Stimulated activated CD8-positive, alpha-beta memory T cell treated with anti-CD3 and anti-CD28 coated beads, Interleukin-2, amount 100 ng/mL, for 1 hour (primary cell): ENCODE measurements around the gene CYBB.
A peak's percentile ranks its signal among the peaks of the same experiment; 100 is the strongest.

Experiments used
- DNase-seq, 2 donors: peaks; one replicate each; pipeline ENCODE4 v3.0.0-alpha.2; 2020; ENCODE audit warnings: low read depth in 2 of 2

Gene CYBB

DNA sequence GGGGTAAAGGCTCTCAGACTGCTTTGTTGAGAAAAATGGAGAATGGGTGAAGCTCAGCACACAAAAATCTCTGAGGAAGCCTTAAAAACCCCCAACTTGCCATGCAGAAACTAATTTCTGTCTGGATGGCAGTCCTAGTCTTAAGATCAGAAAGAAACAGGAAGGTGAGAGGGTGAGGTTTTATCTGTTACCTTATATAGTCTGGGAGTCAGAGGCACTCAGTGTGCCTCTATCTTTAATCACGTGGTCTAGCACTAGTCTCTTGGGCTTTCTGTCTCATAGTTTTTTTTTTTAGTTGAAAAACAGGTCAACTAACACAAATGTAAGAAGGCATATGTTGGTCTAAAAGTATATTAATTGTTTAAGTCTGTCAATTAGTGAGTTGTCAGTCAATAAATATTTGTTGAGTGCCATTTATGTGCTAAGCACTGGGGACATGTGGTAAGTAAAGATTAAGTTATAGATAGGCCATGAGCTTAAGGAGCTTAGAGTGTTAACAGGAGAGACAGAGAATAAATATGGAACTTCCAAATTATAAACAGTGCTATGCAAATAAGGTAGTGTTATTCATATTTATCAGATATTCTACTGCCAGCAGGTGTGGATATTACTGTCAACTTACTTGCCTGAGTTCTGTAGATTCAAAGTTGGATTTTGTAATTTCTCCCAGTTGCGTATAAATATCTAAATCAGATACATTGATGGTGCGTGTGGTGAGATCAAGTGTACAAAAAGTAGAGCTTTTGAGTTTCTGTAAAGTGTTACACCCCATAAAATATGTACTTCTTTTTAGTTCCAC is 7.0 kb downstream of the CYBB start:
- no peak for DNase-seq

DNA sequence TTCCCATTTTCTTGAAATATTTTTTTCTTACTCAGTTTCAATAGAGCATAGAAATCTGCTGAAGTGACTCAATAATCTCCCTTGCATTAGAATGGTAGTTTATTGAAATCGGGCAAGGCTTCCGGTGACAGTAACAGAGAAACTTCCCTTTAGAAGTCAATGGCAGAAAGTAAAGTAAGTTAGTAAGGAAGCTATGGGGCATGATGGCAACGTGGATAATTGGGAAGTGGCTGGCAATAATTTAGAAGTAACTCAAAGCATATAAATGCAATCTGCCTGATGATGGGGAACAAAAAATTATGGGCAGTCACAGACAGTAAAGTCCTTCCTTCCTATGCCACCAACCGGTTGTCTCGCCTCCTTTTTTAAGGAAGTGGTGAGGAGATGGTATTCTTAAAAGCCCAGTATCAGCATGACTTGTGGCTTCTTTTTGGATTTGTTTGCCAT is 7.6 kb downstream of the CYBB start:
- DNase-seq: no peak

DNA sequence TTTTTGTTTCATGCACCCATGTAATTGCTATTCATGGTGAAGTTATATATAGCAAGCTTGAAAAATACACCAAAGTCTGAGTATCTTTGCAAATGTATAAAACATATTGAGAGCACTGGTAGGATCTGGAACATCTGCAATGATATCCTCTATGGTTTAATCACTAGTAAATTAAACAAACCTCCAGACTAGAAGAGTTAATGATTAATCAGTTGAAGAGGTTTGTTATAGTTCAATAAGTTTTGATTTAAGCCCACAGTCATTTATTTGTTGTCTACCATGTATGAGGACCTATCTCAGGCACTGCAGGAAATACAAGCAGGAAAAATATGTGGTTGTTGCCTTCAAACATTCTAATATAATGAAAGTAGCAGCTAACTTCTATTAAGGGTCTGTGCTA is 16.5 kb downstream of the CYBB start:
- no peak for DNase-seq

DNA sequence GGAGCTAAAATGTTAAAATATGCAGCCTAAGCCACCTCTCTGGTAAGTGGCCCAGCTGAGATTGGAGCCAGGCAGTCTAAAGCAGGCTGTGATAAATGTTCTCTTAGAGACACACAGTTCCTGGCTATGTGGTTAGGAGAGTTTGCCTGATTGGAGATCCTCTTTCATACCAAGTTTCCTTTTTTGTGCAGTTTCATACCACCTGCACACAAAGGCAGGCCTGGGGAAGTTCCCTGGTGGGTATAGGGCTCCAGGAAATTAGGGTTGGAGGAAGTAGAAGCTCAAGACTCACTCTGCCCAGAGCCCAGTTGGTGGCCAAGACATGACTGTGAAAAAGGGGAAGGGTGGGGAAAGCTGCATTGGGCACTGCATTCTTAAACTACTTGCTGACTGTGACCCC is 16.9 kb downstream of the CYBB start:
- DNase-seq: no peak

DNA sequence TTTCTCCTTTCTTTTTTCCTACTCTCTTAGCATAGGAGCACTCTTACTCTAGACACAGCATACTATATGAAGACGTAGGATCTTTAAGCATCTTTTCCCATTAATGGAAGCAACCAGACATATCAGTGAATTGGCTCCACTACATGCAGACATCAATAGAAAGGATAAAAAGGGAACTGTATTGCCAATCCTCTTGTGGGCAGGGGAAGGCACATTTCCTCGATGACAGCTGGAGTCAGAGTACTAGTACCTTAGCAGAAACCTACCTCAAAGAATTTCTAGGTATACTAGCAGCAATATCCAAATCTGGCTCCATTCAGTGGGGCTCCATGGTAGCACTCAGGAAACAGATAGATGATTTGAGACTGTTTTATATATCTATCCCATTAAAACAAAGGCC is 20.1 kb downstream of the CYBB start:
- DNase-seq: no peak

DNA sequence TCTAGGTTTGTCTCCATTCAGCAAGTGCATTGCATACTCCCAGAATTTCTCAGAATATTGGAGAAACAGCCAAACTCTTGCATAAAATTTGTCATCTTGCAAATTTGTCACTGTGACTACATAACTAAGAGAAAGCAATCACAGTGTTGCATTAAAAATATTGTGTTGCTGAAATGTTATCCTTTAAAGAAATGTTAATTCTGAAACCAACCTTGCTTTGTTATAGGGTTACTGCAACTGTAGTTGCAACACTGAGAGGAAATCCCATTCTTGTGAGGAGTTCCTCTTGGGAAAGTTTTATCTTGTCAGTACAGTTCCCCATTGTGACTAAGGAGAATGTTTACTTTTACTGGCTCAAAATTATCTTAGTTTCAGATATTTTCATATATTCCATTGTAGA is 20.9 kb downstream of the CYBB start:
- DNase-seq: no peak

DNA sequence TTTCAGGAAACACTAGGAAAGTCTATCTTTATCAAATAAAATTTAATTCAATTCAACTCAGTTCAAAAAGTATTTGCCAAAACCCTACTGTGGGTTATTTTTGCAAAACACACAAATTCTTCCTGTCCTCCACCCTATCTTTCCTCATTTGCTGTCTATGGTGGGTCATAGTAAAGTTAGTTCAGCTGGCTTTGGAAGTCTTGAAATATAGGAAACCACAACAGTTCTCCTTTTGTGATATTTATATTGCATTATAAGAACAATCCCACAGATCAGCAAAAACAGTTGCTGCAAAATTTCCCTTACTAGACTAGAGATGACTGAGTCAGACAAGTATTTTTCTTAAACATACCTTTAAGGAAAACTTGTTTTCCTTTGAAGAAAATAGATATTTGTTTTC is 22.2 kb downstream of the CYBB start:
- no peak for DNase-seq

DNA sequence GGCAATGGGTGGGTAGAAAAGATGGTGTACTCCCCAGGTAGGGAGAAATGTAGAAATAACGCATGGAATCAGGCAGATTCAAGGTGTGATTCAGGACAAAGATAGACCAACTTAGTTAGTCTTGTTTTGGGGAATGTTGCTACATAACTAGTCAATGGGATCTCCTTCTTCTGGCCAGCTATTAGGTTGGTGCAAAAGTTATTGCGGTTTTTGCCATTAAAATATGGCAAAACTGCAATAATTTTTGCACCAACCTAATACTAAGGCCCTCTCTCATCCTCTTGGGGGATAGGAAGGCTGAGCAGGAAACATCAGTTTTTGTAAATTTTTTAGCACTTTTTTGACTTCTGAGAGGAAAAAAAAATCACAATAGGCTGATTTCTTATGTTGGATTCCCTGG is 23.2 kb downstream of the CYBB start:
- no peak for DNase-seq

DNA sequence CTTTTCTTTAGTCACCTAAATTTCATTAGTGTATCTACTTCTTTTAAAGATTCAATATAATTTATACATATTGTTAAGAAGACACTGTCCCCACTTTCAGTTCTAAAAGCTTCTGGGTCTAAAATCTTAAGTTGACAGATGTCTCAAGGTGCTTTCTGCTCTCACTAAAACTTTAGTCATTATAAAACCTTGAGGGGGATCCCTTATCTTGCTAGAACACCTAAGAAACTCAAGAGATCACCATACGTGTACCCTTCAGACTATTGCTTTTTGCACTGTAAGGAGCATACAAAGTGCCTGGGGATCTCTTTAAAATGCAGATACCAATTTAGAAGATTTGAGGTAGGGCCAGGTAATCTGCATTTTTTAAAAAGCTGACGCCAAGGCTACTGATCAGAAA is 30.1 kb downstream of the CYBB start:
- no peak for DNase-seq

DNA sequence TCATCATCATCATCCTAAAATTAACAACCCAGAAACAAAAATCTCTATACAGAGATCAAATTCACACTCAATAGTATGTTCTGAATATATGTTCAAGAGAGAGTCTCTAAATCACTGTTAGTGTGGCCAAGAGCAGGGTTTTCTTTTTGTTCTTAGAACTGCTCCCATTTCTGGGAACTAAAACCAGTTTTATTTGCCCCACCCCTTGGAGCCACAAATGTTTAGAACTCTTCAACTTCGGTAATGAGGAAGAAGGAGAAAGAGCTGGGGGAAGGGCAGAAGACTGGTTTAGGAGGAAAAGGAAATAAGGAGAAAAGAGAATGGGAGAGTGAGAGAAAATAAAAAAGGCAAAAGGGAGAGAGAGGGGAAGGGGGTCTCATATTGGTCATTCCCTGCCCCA is 32.3 kb downstream of the CYBB start:
- DNase-seq: no peak

DNA sequence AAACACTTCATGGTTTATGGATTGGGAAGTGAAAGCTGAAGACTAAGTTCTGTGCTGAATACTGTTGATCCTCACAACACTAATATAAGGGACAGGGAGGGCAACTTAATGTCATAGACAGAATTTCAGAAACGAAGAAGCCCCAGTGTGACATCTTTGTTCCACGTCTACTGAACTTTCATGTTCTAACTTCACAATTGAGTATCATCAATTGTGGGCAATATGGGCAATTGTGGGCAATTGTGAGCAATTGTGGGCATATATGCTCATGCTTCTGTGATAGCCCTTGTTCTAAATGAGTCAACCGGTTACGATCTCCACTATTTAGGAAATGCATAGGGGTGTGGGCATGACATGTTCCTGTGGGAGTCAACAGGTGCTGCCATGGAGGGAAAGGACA is 33.7 kb downstream of the CYBB start:
- DNase-seq: no peak

DNA sequence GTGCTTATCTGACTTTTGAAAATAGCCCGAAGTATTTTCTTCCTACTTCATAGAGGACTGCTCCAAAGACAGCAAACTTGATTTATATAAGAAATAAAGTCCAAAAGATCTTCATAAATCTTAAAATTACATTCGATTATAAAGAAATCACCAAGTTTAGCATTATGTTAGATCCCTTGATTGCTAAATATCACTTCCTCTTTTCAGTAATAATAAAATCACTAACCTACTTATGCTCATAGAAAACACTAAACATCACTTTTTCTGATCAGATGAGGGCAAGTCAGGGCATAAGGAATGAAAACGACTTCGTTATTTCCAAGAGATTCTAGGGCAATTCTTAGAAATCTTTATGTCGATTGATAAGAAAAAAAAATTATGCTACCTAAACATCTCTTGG is 35.5 kb downstream of the CYBB start:
- DNase-seq: no peak

DNA sequence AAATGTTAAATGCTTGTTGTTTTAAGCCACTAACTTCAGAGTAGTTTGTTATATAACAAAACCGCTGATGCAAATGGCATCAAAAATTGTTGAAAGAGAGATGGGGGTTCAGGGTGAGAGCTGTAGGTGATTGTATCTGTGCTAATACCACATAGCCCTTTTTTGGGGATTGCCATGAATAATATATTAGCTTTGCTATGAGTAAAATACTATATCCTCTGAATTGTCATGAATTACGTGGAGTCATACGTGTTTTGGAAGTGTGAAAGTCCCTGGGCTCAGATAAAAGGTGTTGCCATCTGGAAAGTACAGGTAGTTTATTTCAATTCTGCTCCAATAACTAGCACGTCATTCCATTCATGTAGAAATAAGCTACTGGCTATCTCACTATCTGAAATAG is 36.9 kb downstream of the CYBB start:
- DNase-seq: no peak

DNA sequence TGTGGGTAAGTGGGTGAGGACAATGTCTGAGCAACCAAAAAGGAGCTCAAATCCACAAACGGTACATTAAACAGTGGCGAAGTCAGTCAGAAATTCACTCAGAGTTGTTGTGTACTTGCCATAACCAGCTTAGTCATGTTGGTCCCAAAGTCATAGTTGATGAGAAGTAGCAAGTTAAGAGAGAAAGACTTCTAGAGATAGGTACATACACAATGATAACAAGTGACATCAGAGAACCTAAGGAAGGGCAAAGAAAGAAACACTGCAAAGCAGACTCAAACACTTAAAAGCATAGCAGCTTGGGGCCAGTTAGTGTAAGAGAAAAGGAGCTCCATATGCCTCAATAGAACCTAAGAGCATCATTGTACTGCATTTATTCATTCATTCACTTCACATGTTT is 37.3 kb downstream of the CYBB start:
- DNase-seq: no peak

DNA sequence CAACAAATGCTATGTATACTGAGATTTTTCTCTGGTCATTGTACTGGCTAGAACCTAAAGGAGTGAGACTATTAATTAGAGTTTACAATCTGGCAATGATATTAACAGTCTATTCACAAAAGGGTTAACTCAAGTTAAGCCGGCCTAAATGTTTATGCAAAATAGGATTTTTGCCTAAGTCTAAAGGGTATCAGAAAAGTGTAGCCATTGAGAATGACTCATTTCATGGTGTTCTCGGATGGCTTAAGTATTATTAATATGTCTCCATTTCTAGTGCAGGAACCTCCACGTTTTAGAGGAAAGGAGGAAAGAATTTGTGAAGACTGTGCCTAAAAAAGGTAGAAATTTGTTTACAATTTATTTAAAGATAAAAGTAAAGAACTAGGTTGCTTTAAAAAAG is 37.7 kb downstream of the CYBB start:
- no peak for DNase-seq

DNA sequence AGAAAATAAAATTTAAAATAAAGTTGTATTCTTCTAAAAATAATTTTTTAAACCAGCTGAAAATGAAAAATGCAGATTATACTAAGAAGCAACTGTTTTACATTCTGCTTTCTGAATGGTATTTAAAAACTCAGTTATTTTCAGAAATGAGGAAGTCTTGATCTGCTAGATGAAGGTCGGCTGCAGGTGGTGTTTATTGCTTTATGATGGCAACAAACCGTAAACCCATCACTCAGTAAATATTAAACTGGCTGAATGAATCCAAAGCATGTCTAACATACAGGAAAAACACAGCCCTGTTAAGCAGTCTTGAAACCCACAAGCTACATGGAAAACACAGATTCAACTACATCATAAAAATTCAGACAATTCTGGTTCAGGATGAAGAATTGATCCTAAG is 38.2 kb downstream of the CYBB start:
- DNase-seq: no peak

DNA sequence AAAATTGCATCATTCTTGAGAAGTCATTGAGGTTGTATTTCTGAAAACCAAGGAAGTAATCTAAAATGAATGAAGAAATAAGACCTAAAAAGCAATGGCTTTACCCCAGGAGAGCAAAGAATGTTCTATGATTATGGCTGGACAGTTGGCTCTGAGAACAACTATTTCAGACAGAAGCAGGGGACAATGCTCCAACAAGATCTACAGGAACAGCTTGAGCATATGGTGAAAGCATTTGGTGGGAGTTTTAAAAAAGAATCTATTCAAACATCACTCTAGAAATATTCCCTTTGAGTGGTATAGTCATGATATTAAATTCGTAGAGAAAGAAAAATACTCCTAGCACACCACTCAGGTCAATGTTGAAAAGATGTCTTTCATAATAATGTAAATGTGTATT is 40.8 kb downstream of the CYBB start:
- DNase-seq: no peak

DNA sequence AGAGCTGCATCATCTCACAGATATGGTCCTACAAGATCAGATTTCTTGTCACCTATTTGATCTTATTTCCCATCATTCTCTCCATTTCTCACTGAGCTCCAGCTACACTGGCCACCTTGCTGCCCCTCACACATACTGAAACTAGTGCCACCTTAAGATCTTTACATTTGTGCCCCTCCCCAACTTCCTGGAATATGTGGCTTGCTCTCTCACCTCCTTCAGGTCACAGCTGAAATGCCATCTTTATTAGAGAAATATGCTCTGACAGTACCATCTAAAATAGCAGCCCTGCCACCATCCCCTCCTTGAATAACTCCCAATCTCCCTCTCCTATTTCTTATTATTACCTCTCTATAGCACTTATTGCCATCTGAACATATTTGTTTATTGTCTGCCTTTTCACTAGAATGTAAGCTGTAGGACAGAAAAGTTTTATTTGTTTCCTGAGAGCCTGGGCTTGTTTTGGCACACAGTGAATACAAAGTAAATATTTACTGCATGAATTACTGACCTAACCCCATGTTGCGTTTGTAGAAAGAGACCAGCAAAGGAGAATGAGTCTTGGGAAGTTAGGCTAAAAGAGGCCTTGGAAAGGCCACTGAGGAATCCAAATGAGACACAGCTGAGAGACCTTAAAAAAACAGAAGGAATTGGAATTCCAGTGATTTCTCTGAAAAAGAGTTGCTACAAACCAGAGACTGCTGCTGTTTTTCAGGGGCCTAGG is 44.8 kb downstream of the CYBB start:
- DNase-seq: no peak

DNA sequence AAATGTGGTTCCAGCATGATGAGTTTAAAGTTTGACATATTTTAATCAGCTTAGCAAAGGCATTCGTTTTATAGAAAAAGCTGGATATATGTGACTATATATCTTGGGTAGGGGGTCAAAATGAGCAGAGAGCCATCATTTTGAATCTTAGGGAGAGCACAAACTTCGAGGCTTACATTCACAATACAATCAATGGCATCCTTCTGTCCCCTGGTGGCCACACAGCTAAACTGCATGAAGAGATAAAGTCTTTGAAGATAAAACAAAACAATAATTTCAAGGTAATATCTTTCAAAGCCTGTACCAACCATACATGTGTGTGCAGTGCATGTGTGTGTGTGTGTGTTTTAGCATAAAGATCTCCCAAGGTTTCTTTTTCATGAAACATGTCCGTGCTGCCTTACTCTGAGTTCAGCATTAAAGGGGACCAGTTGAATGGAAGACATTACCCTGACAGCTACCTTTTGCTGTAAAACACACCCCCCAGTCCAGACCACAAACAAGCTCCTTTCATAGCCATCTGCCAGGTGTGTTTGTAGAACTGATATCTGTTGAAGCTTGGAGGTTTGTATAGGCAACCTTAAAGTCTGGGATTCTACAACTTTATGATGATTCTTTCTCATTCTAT is 45.5 kb downstream of the CYBB start:
- DNase-seq: peak in 1 of 2 donors; percentile 22

DNA sequence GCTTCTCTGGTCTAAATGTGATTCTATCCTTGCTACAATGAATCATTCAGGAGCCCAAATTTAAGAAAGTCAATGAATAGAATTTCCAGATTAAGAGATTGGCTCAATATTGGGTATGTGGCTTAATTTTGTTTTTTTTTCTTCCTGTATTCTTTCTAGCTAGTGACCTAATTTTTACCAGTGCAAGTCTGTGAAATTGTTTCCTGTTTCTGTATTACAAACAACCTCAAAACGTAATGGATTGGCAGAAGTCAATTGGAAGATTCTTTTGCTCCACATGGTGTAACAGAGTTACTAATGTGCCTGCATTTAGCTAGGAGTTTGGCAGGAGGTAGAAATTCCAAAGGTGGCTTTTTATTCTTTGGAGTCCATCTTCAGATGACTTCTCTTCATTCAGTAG is 49.9 kb downstream of the CYBB start:
- no peak for DNase-seq

DNA sequence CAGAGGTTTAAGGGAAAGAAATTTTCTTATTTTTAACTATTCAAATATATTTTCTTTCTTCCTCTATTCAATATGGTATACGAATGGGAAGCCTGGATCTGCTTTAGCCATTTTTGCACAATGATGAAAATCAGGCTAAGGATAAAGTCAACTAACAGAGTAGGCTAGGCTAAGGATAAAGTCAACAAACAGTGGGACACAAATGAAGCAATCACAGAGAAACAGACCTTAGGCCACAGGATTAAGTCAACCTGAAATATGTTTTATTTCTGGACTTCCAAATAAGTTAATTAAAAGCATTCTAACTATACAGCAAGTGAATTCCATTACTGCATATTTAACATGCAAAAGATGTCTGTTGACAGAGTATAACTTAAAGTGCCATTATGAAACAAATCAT is 50.5 kb downstream of the CYBB start:
- DNase-seq: no peak

DNA sequence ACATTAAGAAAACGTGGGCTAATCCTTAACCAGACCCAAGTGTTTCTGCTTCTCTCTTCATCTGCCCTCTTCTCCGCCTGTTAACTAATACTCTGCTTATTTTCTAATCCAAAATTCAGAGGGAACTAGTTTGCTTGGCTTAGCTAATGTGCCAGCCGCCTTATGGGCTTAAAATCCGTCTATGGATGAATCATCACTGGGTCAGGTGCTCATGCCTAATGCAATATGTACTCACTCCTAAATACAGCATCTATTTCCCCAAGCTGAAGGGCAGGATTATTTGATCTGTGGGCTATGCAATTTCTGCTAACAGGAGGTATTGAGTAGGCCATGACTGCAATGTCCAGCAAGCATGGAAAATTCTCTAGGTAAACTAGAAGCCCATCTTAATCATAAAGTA is 55.1 kb downstream of the CYBB start:
- no peak for DNase-seq

DNA sequence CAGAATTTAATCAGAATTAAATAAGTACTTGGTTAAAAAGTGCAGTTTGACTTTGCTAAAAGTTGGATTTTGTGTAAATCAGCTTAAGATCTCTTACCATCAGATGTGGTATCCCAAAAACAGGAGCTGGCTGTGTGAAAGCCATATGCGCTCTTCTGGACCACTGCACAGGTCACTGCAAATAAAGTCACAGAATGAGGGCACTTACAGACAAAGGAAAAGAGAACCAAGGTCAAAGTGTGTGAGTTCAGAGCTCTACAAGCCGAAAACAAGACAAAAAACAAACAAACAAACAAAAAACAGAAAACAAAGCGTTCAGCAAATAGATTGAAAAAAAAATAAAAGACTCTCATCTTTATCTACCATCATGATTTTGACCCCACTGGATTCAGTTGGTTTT is 61.1 kb downstream of the CYBB start:
- no peak for DNase-seq
